ENCODE results near the gene SCN1A. TPM values are rescaled to one million over a fixed set of nuclear protein-coding genes. Genes with fewer than 3 reads are reported as not detected.
"Not testable (repeated sequence)": the region's sequence is repeated elsewhere in the genome, so short reads cannot be mapped to it uniquely, and the experiment has no call there.

The SCN1A gene
- total and polyA plus RNA-seq, 2 donors: 0.02 to 0.09 TPM

DNA sequence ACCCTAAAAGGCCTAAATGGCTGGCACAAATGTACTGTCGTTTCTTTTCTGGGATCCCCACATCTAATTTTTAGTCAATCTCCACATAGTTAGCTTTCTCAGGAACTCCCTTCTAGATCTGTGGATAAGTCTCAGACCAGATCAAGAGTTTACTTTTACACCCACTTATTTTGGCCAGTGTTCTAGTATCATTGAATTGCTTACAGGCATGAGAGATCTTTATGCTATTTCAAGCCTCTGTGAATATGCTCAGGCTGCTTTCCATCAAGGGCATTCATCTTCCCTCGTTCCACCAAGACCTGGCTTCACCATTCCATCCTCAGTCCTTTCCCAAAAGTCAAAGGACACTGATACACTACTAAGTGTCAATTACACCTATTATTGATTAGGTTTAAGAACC lies 27.8 kb upstream of the SCN1A start:
- H3K4me3 ChIP-seq (ENCODE audit: low read length in 2 of 2): no peak overlapping the region
- H3K4me1 ChIP-seq (ENCODE audit: control insufficient read depth in 2 of 2, insufficient read depth in 2 of 2, low read length in 2 of 2): no peaks in the 10 kb centered on the region
- no peak overlapping the region for H3K27ac ChIP-seq (ENCODE audit: low read depth in 1 of 2, low read length in 1 of 2)
- 89% methylated on average over 2 of the region's 2 CpGs for WGBS
- DNase-seq (ENCODE audit: low read depth in 6 of 9, low spot score in 9 of 9): no peak
- no peaks in the 10 kb centered on the region for H3K36me3 ChIP-seq (ENCODE audit: control insufficient read depth in 2 of 2, insufficient read depth in 2 of 2, low read length in 1 of 2)
- no peaks in the 10 kb centered on the region for H3K9me3 ChIP-seq (ENCODE audit: control insufficient read depth in 2 of 2, insufficient read depth in 1 of 2, low read length in 1 of 2)
- no peaks in the 10 kb centered on the region for H3K27me3 ChIP-seq (ENCODE audit: control insufficient read depth in 2 of 2, insufficient read depth in 1 of 2, low read length in 1 of 2)

DNA sequence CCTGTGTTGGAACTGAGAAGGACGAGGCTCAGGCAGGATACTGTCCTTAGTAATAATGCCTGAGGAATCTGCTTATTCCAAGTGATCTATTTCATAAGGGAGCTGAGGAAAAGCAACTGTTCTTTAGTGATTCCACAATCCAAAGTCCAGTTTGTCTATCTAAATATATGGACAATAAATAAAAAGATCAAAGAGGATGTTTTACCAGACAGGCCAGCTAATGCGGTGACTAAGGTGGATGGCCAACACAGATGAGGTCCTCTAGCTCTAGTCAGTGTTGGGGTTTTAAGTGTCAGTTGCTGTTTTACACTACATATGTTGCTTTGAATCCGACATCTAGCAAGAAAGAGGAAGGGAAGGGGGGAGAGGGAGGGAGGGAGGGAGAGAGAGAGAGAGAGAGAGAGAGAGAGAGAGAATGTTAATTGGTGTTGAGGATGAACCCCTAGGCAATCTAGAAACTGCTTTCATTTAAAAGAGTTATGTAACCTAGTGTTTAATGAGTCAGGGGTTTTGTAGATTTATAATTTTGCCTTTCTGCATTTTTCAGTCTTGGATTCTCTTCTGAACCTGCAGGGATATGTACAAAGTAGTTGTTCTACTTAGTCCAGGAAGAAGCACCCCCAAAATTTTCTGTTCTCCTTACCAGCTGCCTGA lies 27.0 kb upstream of the SCN1A start:
- WGBS: 61% methylated on average over 3 of the region's 3 CpGs
- H3K9me3 ChIP-seq (ENCODE audit: control insufficient read depth in 2 of 2, insufficient read depth in 1 of 2, low read length in 1 of 2): no peaks in the 10 kb centered on the region

DNA sequence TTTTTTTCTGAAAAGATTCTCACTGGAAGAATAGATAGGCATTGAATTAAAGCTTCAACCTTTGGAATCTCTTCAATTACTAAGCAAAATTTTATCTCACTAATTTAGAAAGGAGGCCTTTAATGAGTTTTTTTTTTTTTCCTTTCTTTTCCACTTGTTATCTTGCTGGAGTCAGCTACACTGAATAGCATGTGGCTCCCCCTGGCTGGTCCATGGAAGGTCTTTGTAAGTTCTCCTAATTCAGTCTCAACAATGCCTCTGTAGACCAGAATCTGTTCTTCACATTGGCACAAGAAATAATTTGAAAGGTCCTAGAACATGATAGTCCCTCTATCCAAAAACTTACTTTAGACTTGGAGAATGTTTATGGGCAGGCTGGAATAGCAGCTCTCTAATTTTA lies 24.2 kb upstream of the SCN1A start:
- no peaks in the 10 kb centered on the region for H3K36me3 ChIP-seq (ENCODE audit: control insufficient read depth in 2 of 2, insufficient read depth in 2 of 2, low read length in 1 of 2)
- no peak overlapping the region for H3K27ac ChIP-seq (ENCODE audit: low read depth in 1 of 2, low read length in 1 of 2)
- no peak overlapping the region for H3K4me3 ChIP-seq (ENCODE audit: low read length in 2 of 2)
- DNase-seq (ENCODE audit: low read depth in 6 of 9, low spot score in 9 of 9): no peak
- H3K9me3 ChIP-seq (ENCODE audit: control insufficient read depth in 2 of 2, insufficient read depth in 1 of 2, low read length in 1 of 2): no peaks in the 10 kb centered on the region
- H3K4me1 ChIP-seq (ENCODE audit: control insufficient read depth in 2 of 2, insufficient read depth in 2 of 2, low read length in 2 of 2): no peaks in the 10 kb centered on the region
- H3K27me3 ChIP-seq (ENCODE audit: control insufficient read depth in 2 of 2, insufficient read depth in 1 of 2, low read length in 1 of 2): no peaks in the 10 kb centered on the region

More for the DNA sequence above, 27.0 kb upstream of the SCN1A start:
- no peak for DNase-seq (ENCODE audit: low read depth in 6 of 9, low spot score in 9 of 9)
- H3K4me1 ChIP-seq (ENCODE audit: control insufficient read depth in 2 of 2, insufficient read depth in 2 of 2, low read length in 2 of 2): no peaks in the 10 kb centered on the region
- no peaks in the 10 kb centered on the region for H3K36me3 ChIP-seq (ENCODE audit: control insufficient read depth in 2 of 2, insufficient read depth in 2 of 2, low read length in 1 of 2)
- H3K4me3 ChIP-seq (ENCODE audit: low read length in 2 of 2): no peak overlapping the region
- no peaks in the 10 kb centered on the region for H3K27me3 ChIP-seq (ENCODE audit: control insufficient read depth in 2 of 2, insufficient read depth in 1 of 2, low read length in 1 of 2)
- H3K27ac ChIP-seq (ENCODE audit: low read depth in 1 of 2, low read length in 1 of 2): no peak overlapping the region

DNA sequence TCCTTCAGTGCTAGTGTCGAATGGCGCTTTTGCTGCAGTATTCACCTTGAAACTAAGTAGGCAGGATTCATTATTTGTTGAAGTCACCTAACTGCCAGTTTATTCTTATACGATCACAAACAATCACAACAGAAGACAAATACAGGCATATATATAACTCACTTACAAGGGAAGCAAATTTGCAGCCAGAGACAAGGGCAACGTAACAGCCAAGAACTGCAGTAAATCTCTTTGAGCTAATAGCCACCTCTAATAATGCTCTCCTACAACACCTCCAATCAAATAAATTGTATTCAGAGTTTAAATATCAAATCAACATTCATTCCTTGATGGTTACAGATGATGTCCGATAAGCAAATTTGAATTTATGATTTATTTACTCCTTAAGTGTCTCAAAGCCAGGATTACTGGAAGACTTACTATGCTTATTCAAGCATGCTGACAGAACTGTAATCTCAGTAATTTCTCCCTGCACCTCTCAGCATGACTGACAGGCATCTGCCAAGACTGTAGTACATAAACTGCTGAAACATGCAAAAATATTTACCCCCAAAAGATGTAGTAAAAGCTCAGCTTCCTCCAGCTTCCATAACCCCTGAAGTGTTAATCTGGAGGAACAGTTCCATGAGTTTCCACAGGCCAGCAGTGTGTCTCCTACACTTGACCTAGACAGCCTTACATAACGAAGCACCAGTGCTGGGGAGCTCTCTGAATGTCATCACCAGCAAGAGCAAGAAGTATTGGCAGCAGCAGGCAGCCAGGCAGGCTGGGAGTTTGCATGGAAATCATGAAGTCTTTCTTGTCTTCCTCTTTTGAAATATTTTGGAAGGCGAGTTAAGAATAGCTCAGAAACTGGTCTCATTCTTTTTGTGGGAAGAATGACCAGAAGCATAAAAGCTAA lies 20.9 kb upstream of the SCN1A start:
- 79% methylated on average over 7 of the region's 7 CpGs for WGBS
- DNase-seq (ENCODE audit: low read depth in 6 of 9, low spot score in 9 of 9): no peak
- Histone ChIP-seq H3K4me1 (ENCODE audit: control insufficient read depth in 2 of 2, insufficient read depth in 2 of 2, low read length in 2 of 2) (no peaks in the 10 kb centered on the region), H3K4me3 (ENCODE audit: low read length in 2 of 2) (no peak overlapping the region), H3K27me3 (ENCODE audit: control insufficient read depth in 2 of 2, insufficient read depth in 1 of 2, low read length in 1 of 2) (no peaks in the 10 kb centered on the region), H3K9me3 (ENCODE audit: control insufficient read depth in 2 of 2, insufficient read depth in 1 of 2, low read length in 1 of 2) (no peaks in the 10 kb centered on the region), H3K36me3 (ENCODE audit: control insufficient read depth in 2 of 2, insufficient read depth in 2 of 2, low read length in 1 of 2) (no peaks in the 10 kb centered on the region), H3K27ac (ENCODE audit: low read depth in 1 of 2, low read length in 1 of 2) (no peak overlapping the region)

DNA sequence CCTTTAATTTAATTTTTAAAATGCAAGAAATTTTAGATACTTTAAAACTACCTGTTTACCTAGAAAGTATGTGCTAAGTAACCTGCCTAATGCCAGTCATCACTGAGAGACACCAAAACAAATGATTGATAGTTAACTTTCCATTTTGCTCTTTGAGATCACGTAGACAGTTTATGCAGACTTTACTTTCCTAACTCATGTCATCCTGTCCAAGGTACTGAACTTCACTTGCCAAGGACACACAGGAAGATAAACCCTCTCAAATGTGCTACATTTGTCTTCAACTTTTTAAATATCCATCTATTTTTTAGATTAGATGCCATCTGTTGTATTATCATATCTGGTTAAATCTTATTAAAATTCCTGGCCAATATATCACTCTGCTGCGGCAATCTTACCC lies 20.1 kb upstream of the SCN1A start:
- Histone ChIP-seq H3K27me3 (ENCODE audit: control insufficient read depth in 2 of 2, insufficient read depth in 1 of 2, low read length in 1 of 2) (no peaks in the 10 kb centered on the region), H3K9me3 (ENCODE audit: control insufficient read depth in 2 of 2, insufficient read depth in 1 of 2, low read length in 1 of 2) (no peaks in the 10 kb centered on the region), H3K4me1 (ENCODE audit: control insufficient read depth in 2 of 2, insufficient read depth in 2 of 2, low read length in 2 of 2) (no peaks in the 10 kb centered on the region), H3K4me3 (ENCODE audit: low read length in 2 of 2) (no peak overlapping the region), H3K27ac (ENCODE audit: low read depth in 1 of 2, low read length in 1 of 2) (no peak overlapping the region), H3K36me3 (ENCODE audit: control insufficient read depth in 2 of 2, insufficient read depth in 2 of 2, low read length in 1 of 2) (no peaks in the 10 kb centered on the region)
- WGBS: 93% methylated on average over 2 of the region's 2 CpGs
- no peak for DNase-seq (ENCODE audit: low read depth in 6 of 9, low spot score in 9 of 9)

DNA sequence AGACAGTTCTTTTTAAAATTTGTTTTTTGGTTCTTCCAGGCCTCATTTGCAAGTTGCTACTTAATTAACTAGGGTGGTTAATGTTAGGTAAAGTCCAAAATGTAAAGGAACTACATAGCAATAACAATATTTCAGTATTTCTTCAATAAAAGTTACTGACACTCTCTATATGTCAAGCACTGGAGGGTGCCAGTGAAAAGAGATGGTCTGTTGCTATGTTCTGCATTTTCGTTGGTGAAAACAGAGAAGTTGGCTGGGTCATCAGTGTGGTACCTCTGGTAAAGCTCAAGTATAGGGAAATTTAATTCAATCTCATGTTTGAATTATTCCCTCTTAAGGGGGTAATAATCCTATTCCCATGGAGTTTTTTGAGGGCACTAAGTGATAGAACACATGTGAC lies 16.3 kb upstream of the SCN1A start:
- no peaks in the 10 kb centered on the region for H3K4me1 ChIP-seq (ENCODE audit: control insufficient read depth in 2 of 2, insufficient read depth in 2 of 2, low read length in 2 of 2)
- WGBS: 32% methylated on average over 1 of the region's 1 CpG
- H3K9me3 ChIP-seq (ENCODE audit: control insufficient read depth in 2 of 2, insufficient read depth in 1 of 2, low read length in 1 of 2): no peaks in the 10 kb centered on the region
- H3K36me3 ChIP-seq (ENCODE audit: control insufficient read depth in 2 of 2, insufficient read depth in 2 of 2, low read length in 1 of 2): no peaks in the 10 kb centered on the region
- no peak overlapping the region for H3K4me3 ChIP-seq (ENCODE audit: low read length in 2 of 2)
- H3K27me3 ChIP-seq (ENCODE audit: control insufficient read depth in 2 of 2, insufficient read depth in 1 of 2, low read length in 1 of 2): no peaks in the 10 kb centered on the region
- no peak overlapping the region for H3K27ac ChIP-seq (ENCODE audit: low read depth in 1 of 2, low read length in 1 of 2)
- no peak for DNase-seq (ENCODE audit: low read depth in 6 of 9, low spot score in 9 of 9)

DNA sequence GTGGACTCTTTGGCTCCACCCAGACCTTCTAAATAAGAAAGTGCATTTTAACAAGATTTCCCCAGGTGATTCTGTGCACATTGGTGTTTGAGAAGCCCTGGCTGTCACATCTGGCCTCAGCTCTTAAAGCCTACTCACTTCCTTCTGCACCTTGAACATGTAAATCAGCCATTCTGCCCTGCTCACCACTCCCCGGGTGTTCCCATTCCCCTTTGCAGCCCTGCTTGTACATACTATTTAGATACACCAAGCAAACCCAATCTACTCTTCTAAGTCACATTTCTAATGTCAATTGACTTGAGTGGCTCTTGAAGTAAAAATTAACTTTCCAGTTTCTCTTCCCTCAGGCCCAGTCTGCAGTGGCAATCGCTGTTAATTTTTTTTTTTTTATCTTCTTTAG lies 13.1 kb upstream of the SCN1A start:
- no peak overlapping the region for H3K27ac ChIP-seq (ENCODE audit: low read depth in 1 of 2, low read length in 1 of 2)
- WGBS: 83% methylated on average over 2 of the region's 2 CpGs
- no peaks in the 10 kb centered on the region for H3K27me3 ChIP-seq (ENCODE audit: control insufficient read depth in 2 of 2, insufficient read depth in 1 of 2, low read length in 1 of 2)
- H3K4me1 ChIP-seq (ENCODE audit: control insufficient read depth in 2 of 2, insufficient read depth in 2 of 2, low read length in 2 of 2): no peaks in the 10 kb centered on the region
- no peak overlapping the region for H3K4me3 ChIP-seq (ENCODE audit: low read length in 2 of 2)
- no peaks in the 10 kb centered on the region for H3K9me3 ChIP-seq (ENCODE audit: control insufficient read depth in 2 of 2, insufficient read depth in 1 of 2, low read length in 1 of 2)
- no peaks in the 10 kb centered on the region for H3K36me3 ChIP-seq (ENCODE audit: control insufficient read depth in 2 of 2, insufficient read depth in 2 of 2, low read length in 1 of 2)
- DNase-seq (ENCODE audit: low read depth in 6 of 9, low spot score in 9 of 9): no peak

DNA sequence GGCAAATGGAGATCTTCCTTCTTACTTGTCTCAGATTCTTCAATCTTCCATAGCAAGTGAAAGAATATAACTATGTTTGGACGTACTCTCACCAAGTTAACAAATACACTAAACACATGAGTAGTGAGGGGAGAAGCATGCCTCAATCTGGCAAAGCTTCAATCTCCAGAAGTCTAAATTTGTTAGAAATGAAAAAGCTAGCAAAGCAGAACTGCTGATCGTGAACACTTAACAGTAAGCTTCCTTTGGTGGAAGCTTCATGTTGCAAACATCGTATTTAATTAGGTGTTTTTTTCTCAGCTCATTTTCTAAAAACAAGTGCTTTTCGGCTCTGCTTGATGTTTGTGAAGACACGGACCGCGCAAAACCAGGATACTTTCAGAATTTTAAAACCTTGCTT lies 12.7 kb upstream of the SCN1A start:
- Histone ChIP-seq H3K27ac (ENCODE audit: low read depth in 1 of 2, low read length in 1 of 2) (no peak overlapping the region), H3K4me3 (ENCODE audit: low read length in 2 of 2) (no peak overlapping the region)

DNA sequence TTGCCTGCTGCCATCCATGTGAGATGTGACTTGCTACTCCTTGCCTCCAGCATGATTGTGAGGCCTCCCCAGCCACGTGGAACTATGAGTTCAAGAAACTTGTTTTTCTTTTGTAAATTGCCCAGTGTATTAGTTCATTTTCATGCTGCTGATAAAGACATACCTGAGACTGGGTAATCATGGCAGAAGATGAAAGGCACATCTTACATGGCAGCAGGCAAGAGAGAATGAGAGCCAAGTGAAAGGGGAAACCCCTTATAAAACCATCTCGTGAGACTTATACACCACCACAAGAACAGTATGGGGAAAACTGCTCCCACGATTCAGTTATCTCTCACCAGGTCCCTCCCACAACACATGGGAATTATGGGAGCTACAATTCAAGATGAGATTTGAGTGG lies 11.7 kb upstream of the SCN1A start:
- not testable (repeated sequence) for H3K36me3 ChIP-seq (ENCODE audit: control insufficient read depth in 2 of 2, insufficient read depth in 2 of 2, low read length in 1 of 2); H3K4me1 ChIP-seq (ENCODE audit: control insufficient read depth in 2 of 2, insufficient read depth in 2 of 2, low read length in 2 of 2); H3K9me3 ChIP-seq (ENCODE audit: control insufficient read depth in 2 of 2, insufficient read depth in 1 of 2, low read length in 1 of 2); H3K27ac ChIP-seq (ENCODE audit: low read depth in 1 of 2, low read length in 1 of 2); DNase-seq (ENCODE audit: low read depth in 6 of 9, low spot score in 9 of 9); H3K27me3 ChIP-seq (ENCODE audit: control insufficient read depth in 2 of 2, insufficient read depth in 1 of 2, low read length in 1 of 2); H3K4me3 ChIP-seq (ENCODE audit: low read length in 2 of 2)
- 78% methylated on average over 3 of the region's 3 CpGs for WGBS

More for the DNA sequence above, 12.7 kb upstream of the SCN1A start:
- Histone ChIP-seq H3K36me3 (ENCODE audit: control insufficient read depth in 2 of 2, insufficient read depth in 2 of 2, low read length in 1 of 2) (no peaks in the 10 kb centered on the region), H3K27me3 (ENCODE audit: control insufficient read depth in 2 of 2, insufficient read depth in 1 of 2, low read length in 1 of 2) (no peaks in the 10 kb centered on the region), H3K4me1 (ENCODE audit: control insufficient read depth in 2 of 2, insufficient read depth in 2 of 2, low read length in 2 of 2) (no peaks in the 10 kb centered on the region), H3K9me3 (ENCODE audit: control insufficient read depth in 2 of 2, insufficient read depth in 1 of 2, low read length in 1 of 2) (no peaks in the 10 kb centered on the region)
- WGBS: 76% methylated on average over 7 of the region's 7 CpGs
- DNase-seq (ENCODE audit: low read depth in 6 of 9, low spot score in 9 of 9): no peak
